Measurements from ENCODE around the gene ADGRG1. TPM values are rescaled to one million over a fixed set of nuclear protein-coding genes. Genes with fewer than 3 reads are reported as not detected.
"Not testable (repeated sequence)": the region's sequence is repeated elsewhere in the genome, so short reads cannot be mapped to it uniquely, and the experiment has no call there.

Gene ADGRG1
- total RNA-seq, 1 donor from 2014 or later = 116 TPM

GRCh38 chr16:57593990-57594389 lies 34.4 kb upstream of the ADGRG1 start:
- peaks cover 8% of the 10 kb centered on the region for H3K27me3 Mint-ChIP-seq (ENCODE audit: unreplicated experiment)
- DNase-seq = no peak
- H3K4me3 Mint-ChIP-seq (ENCODE audit: unreplicated experiment) = no peak overlapping the region
- no peak for TF ChIP-seq CTCF (IDR thresholded peaks at IDR 0.05; ENCODE audit: partially characterized antibody, unreplicated experiment)
- H3K27ac Mint-ChIP-seq (ENCODE audit: unreplicated experiment) = no peak overlapping the region
- no peaks in the 10 kb centered on the region for H3K9me3 Mint-ChIP-seq (ENCODE audit: unreplicated experiment)
- H3K36me3 Mint-ChIP-seq (ENCODE audit: unreplicated experiment) = peaks cover 14% of the 10 kb centered on the region
- H3K4me1 Mint-ChIP-seq (ENCODE audit: low read depth, unreplicated experiment) = no peaks in the 10 kb centered on the region

- H3K4me3 Mint-ChIP-seq (ENCODE audit: unreplicated experiment) = no peak overlapping the region
- no peaks in the 10 kb centered on the region for H3K4me1 Mint-ChIP-seq (ENCODE audit: low read depth, unreplicated experiment)
- peaks cover 8% of the 10 kb centered on the region for H3K27me3 Mint-ChIP-seq (ENCODE audit: unreplicated experiment)
- no peaks in the 10 kb centered on the region for H3K9me3 Mint-ChIP-seq (ENCODE audit: unreplicated experiment)
- DNase-seq = no peak
- TF ChIP-seq CTCF (IDR thresholded peaks at IDR 0.05; ENCODE audit: partially characterized antibody, unreplicated experiment) = no peak
- no peak overlapping the region for H3K27ac Mint-ChIP-seq (ENCODE audit: unreplicated experiment)
- H3K36me3 Mint-ChIP-seq (ENCODE audit: unreplicated experiment) = peaks cover 14% of the 10 kb centered on the region
Measured at GRCh38 chr16:57594531-57595031, 33.8 kb upstream of the ADGRG1 start.

GRCh38 chr16:57596234-57596633 lies 32.2 kb upstream of the ADGRG1 start:
- H3K36me3 Mint-ChIP-seq (ENCODE audit: unreplicated experiment) = peaks cover 15% of the 10 kb centered on the region
- H3K4me1 Mint-ChIP-seq (ENCODE audit: low read depth, unreplicated experiment); H3K4me3 Mint-ChIP-seq (ENCODE audit: unreplicated experiment); H3K27me3 Mint-ChIP-seq (ENCODE audit: unreplicated experiment); H3K27ac Mint-ChIP-seq (ENCODE audit: unreplicated experiment); DNase-seq; H3K9me3 Mint-ChIP-seq (ENCODE audit: unreplicated experiment): not testable (repeated sequence)

GRCh38 chr16:57598437-57598836 lies 30.0 kb upstream of the ADGRG1 start:
- TF ChIP-seq CTCF (IDR thresholded peaks at IDR 0.05; ENCODE audit: partially characterized antibody, unreplicated experiment) = no peak
- H3K27ac Mint-ChIP-seq (ENCODE audit: unreplicated experiment) = no peak overlapping the region
- no peak for DNase-seq
- no peaks in the 10 kb centered on the region for H3K27me3 Mint-ChIP-seq (ENCODE audit: unreplicated experiment)
- peaks cover 3% of the 10 kb centered on the region for H3K4me1 Mint-ChIP-seq (ENCODE audit: low read depth, unreplicated experiment)
- no peak overlapping the region for H3K4me3 Mint-ChIP-seq (ENCODE audit: unreplicated experiment)
- H3K36me3 Mint-ChIP-seq (ENCODE audit: unreplicated experiment) = peaks cover 14% of the 10 kb centered on the region
- no peaks in the 10 kb centered on the region for H3K9me3 Mint-ChIP-seq (ENCODE audit: unreplicated experiment)

- peak; percentile 71 for DNase-seq
- Mint-ChIP-seq H3K27me3 (ENCODE audit: unreplicated experiment) (peaks cover 3% of the 10 kb centered on the region), H3K4me1 (ENCODE audit: low read depth, unreplicated experiment) (peaks cover 6% of the 10 kb centered on the region), H3K4me3 (ENCODE audit: unreplicated experiment) (no peak overlapping the region), H3K36me3 (ENCODE audit: unreplicated experiment) (peaks cover 14% of the 10 kb centered on the region), H3K9me3 (ENCODE audit: unreplicated experiment) (no peaks in the 10 kb centered on the region), H3K27ac (ENCODE audit: unreplicated experiment) (no peak overlapping the region)
- TF ChIP-seq CTCF (IDR thresholded peaks at IDR 0.05; ENCODE audit: partially characterized antibody, unreplicated experiment) = peak; percentile 71
Measured at GRCh38 chr16:57600048-57600835, 28.2 kb upstream of the ADGRG1 start.

Data from glutamatergic neuron (in vitro differentiated cells).